ENCODE data around the gene PLXNA4.

DNA sequence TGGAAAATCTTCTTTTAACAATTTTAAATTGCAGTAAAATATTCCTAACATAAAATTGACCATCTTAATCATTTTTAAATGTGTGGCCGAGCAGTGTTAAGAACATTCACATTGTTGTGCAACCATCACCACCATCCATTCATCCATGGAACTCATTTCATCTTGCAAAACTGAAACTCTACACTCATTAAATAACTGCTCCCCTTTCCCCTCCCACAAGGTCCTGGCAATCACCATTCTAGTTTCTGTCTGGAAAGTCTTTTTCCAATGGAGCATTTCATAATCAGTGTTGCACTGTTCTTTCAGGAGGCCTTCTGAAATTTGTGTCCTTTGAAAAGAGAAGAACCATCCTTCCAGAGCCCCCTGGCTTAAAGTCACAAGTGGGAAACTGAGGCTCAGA is 233.1 kb downstream of the PLXNA4 start:
- TF ChIP-seq, protein P1, sequence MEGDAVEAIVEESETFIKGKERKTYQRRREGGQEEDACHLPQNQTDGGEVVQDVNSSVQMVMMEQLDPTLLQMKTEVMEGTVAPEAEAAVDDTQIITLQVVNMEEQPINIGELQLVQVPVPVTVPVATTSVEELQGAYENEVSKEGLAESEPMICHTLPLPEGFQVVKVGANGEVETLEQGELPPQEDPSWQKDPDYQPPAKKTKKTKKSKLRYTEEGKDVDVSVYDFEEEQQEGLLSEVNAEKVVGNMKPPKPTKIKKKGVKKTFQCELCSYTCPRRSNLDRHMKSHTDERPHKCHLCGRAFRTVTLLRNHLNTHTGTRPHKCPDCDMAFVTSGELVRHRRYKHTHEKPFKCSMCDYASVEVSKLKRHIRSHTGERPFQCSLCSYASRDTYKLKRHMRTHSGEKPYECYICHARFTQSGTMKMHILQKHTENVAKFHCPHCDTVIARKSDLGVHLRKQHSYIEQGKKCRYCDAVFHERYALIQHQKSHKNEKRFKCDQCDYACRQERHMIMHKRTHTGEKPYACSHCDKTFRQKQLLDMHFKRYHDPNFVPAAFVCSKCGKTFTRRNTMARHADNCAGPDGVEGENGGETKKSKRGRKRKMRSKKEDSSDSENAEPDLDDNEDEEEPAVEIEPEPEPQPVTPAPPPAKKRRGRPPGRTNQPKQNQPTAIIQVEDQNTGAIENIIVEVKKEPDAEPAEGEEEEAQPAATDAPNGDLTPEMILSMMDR (IDR thresholded peaks at IDR 0.05) = no peak
- TF ChIP-seq POLR2AphosphoS5 (IDR thresholded peaks at IDR 0.05; ENCODE audit: insufficient read depth in 1 of 2, low read depth in 1 of 2) (peak in 1 of 2 donors; percentile 32), POLR2A (IDR thresholded peaks at IDR 0.05) (no peak)

Measured in vagina (tissue), 2 donors.